Nephron (organoid): ENCODE data around the gene ZNF70.

ENCODE experiments used
- H3K27ac Mint-ChIP-seq, 3 experiments: 2 replicates each; pipeline ENCODE4 v1.8.0; 2020; ENCODE audit warnings: mixed read lengths in 3 of 3, mild to moderate bottlenecking in 2 of 3, moderate library complexity in 1 of 3
- H3K27me3 Mint-ChIP-seq: 2 replicates; pipeline ENCODE4 v1.8.0; 2021; ENCODE audit warnings: low read depth, mild to moderate bottlenecking, moderate library complexity, mixed read lengths
- H3K36me3 Mint-ChIP-seq: 2 replicates; pipeline ENCODE4 v1.8.0; 2020; ENCODE audit warnings: low read depth, mixed read lengths
- H3K4me1 Mint-ChIP-seq: 2 replicates; pipeline ENCODE4 v1.8.0; 2020; ENCODE audit warnings: mixed read lengths
- H3K4me3 Mint-ChIP-seq, 3 experiments: 2 replicates each; pipeline ENCODE4 v1.8.0; 2020; ENCODE audit warnings: mild to moderate bottlenecking in 3 of 3, mixed read lengths in 3 of 3, moderate library complexity in 2 of 3
- H3K9me3 Mint-ChIP-seq: 2 replicates; pipeline ENCODE4 v1.8.0; 2020; ENCODE audit warnings: mixed read lengths
- CTCF ChIP-seq, 3 experiments: fragments of 200-600 bp; sonication (generic); IDR thresholded peaks; one replicate each; pipeline ENCODE4 v1.5.0; 2021; ENCODE audit warnings: antibody characterized with exemption in 3 of 3; ENCODE audit not compliant: unreplicated experiment in 3 of 3

Gene ZNF70

DNA sequence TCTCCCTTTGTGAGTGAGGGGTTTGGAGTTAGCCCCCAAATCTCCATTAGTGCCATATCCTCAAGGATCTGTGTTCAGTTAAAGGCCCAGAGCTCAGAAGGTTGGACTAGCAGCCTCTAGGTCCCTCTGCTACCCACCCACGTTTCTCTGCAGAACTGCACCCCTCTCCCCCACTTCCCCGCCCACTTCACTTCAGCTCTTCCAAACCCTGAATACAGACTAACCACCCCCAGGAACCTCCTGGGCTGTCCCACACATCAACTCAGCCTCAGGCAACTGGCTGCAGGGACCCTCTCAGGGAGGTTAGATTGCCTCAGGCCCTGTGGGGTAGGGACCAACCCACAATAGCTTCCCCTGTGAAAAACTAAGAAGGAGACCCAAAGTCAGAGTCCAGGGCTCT is 2.5 kb upstream of the ZNF70 start:
- Mint-ChIP-seq H3K27ac (peak overlapping the region in 1 of 3 experiments; percentile 51), H3K9me3 (no peaks in the 10 kb centered on the region), H3K4me3 (peak overlapping the region; percentile 52 to 72 (median 68)), H3K36me3 (no peaks in the 10 kb centered on the region), H3K4me1 (peaks cover 12% of the 10 kb centered on the region), H3K27me3 (no peaks in the 10 kb centered on the region)
- TF ChIP-seq CTCF (IDR thresholded peaks at IDR 0.05; ENCODE audit: unreplicated experiment in 3 of 3), result no peak

GRCh38 chr22:23752750-23753149 is 1.8 kb upstream of the ZNF70 start:
- Mint-ChIP-seq H3K4me3 (peak overlapping the region; percentile 69 to 83 (median 79)), H3K27me3 (no peaks in the 10 kb centered on the region), H3K36me3 (no peaks in the 10 kb centered on the region), H3K9me3 (no peaks in the 10 kb centered on the region), H3K27ac (peak overlapping the region in 2 of 3 experiments; percentile 78 to 88), H3K4me1 (peaks cover 12% of the 10 kb centered on the region)
- no peak for TF ChIP-seq CTCF (IDR thresholded peaks at IDR 0.05; ENCODE audit: unreplicated experiment in 3 of 3)

- TF ChIP-seq CTCF (IDR thresholded peaks at IDR 0.05; ENCODE audit: unreplicated experiment in 3 of 3), result no peak
- peaks cover 12% of the 10 kb centered on the region for H3K4me1 Mint-ChIP-seq
- H3K27me3 Mint-ChIP-seq, result no peaks in the 10 kb centered on the region
- peak overlapping the region; percentile 79 to 83 (median 80) for H3K4me3 Mint-ChIP-seq
- no peaks in the 10 kb centered on the region for H3K36me3 Mint-ChIP-seq
- H3K9me3 Mint-ChIP-seq, result no peaks in the 10 kb centered on the region
- H3K27ac Mint-ChIP-seq, result peak overlapping the region in 2 of 3 experiments; percentile 78 to 88
These were observed 1.3 kb upstream of the ZNF70 start for GRCh38 chr22:23752090-23752691.

DNA sequence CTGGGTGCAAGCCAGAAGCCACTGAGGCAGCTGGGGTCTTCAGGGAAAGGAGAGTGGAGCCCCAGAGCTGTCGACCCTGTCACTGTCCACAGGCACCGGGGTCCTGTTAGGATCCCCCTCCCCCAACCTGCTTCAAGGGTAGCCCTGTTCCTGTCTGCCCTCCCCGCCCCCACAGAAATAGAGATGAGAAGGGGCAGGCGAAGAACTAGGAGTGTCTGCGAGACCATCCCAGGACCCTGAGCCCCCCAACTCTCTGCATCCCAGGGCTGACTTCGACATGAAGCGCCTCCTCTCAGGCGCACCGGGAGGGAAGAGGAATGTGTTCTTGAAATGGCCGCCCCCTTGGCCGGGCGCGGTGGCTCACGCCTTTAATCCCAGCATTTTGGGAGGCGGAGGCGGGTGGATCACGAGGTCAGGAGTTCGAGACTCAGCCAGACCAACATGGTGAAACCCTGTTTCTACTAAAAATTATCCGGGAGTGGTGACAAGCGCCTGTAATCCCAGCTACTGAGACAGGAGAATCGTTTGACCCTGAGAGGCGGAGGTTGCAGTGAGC is 607 bp upstream of the ZNF70 start:
- H3K36me3 Mint-ChIP-seq, result peaks cover 5% of the 10 kb centered on the region
- peak overlapping the region; percentile 68 to 88 (median 88) for H3K27ac Mint-ChIP-seq
- no peaks in the 10 kb centered on the region for H3K9me3 Mint-ChIP-seq
- peaks cover 16% of the 10 kb centered on the region for H3K4me1 Mint-ChIP-seq
- H3K4me3 Mint-ChIP-seq, result peak overlapping the region; percentile 83 to 85 (median 83)
- no peak for TF ChIP-seq CTCF (IDR thresholded peaks at IDR 0.05; ENCODE audit: unreplicated experiment in 3 of 3)
- no peaks in the 10 kb centered on the region for H3K27me3 Mint-ChIP-seq

DNA sequence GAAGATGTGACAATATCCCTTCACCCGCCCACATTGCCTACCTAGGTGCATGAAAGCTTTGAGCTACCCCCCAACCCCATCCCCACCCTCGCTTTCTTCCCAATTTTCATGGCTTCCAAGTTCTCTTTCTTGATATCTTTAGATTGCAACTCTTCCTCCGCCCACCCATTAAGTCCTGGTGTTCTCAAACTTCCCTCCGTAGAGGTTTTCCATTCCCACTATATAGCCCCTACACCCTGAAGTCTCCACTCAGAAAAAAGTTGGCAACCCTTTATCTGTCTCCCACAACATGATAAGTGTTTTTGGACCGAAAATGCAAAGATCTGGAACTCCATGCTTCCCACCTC is 572 bp downstream of the ZNF70 start:
- TF ChIP-seq CTCF (IDR thresholded peaks at IDR 0.05; ENCODE audit: unreplicated experiment in 3 of 3), result no peak
- Mint-ChIP-seq H3K36me3 (peaks cover 10% of the 10 kb centered on the region), H3K27ac (peak overlapping the region; percentile 12 to 50 (median 40)), H3K4me1 (peaks cover 16% of the 10 kb centered on the region), H3K9me3 (no peaks in the 10 kb centered on the region), H3K27me3 (no peaks in the 10 kb centered on the region), H3K4me3 (peak overlapping the region; percentile 88 to 94 (median 89))

DNA sequence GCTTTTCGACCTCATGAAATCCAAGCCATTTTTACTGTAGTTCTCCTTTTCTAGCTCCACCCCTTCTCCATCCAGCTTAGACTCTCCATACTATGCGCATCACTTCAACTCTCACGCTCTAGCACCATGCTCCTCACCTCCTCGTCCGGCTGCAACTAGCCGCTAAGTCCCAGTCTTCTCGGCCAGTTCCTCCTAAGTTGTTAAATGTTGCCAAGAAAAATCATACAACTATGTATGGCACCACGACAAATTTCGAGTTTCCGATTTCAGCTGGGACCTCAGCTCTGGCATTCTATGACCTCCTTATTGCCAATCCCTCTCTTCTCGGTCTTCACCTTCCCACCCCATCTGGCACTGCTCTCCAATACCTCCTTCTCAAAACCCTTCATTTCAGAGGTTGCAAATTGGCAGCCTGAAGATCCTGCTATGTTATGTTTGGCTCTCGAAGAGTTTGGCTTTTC is 1.0 kb downstream of the ZNF70 start:
- no peak for TF ChIP-seq CTCF (IDR thresholded peaks at IDR 0.05; ENCODE audit: unreplicated experiment in 3 of 3)

More for the DNA sequence above, 1.0 kb downstream of the ZNF70 start:
- peak overlapping the region; percentile 88 to 94 (median 89) for H3K4me3 Mint-ChIP-seq
- peaks cover 15% of the 10 kb centered on the region for H3K36me3 Mint-ChIP-seq
- H3K27ac Mint-ChIP-seq, result peak overlapping the region; percentile 12 to 50 (median 40)
- H3K4me1 Mint-ChIP-seq, result peaks cover 21% of the 10 kb centered on the region
- H3K9me3 Mint-ChIP-seq, result no peaks in the 10 kb centered on the region
- no peaks in the 10 kb centered on the region for H3K27me3 Mint-ChIP-seq
